GM23338 (cell line): Measurements from ENCODE around the gene NAALADL2. TPM values are rescaled to one million over a fixed set of nuclear protein-coding genes. Genes with fewer than 3 reads are reported as not detected.

Experiments used
- ATAC-seq: fragments of 200-7000 bp; cut with Tn5 transposase; 3 replicates; pipeline ENCODE4 v1.9.1; 2020
- DNase-seq: peaks from one replicate; pipeline ENCODE4 v3.0.0-alpha.2; 2015; ENCODE audit warnings: low spot score
- H2AFZ ChIP-seq: fragments of 200-600 bp; sonication (generic); 2 replicates; pipeline ENCODE4 v1.8.0; 2016; ENCODE audit warnings: antibody characterized with exemption, mild to moderate bottlenecking, moderate library complexity
- H3F3A ChIP-seq: fragments of 200-600 bp; sonication (generic); replicated peaks from 2 replicates; pipeline ENCODE4 v1.8.0; 2017; ENCODE audit warnings: antibody characterized with exemption, mixed run types, low read depth
- H3K27ac ChIP-seq: fragments of 200-600 bp; sonication (generic); 2 replicates; pipeline ENCODE4 v1.6.1; 2016; ENCODE audit warnings: low read depth
- H3K27me3 ChIP-seq: fragments of 200-600 bp; sonication (generic); 2 replicates; pipeline ENCODE4 v1.8.0; 2016; ENCODE audit warnings: mild to moderate bottlenecking, mixed run types, moderate library complexity; ENCODE audit not compliant: insufficient read depth
- H3K36me3 ChIP-seq: fragments of 200-600 bp; sonication (generic); 2 replicates; pipeline ENCODE4 v1.8.0; 2016; ENCODE audit warnings: mild to moderate bottlenecking; ENCODE audit not compliant: insufficient read depth
- H3K4me1 ChIP-seq: fragments of 200-600 bp; sonication (generic); 2 replicates; pipeline ENCODE4 v1.8.0; 2016; ENCODE audit warnings: mild to moderate bottlenecking, moderate library complexity; ENCODE audit not compliant: insufficient read depth
- H3K4me2 ChIP-seq: fragments of 200-600 bp; sonication (generic); 2 replicates; pipeline ENCODE4 v1.7.1; 2017; ENCODE audit warnings: mixed run types
- H3K4me3 ChIP-seq: fragments of 200-600 bp; sonication (generic); 2 replicates; pipeline ENCODE4 v1.6.1; 2016; ENCODE audit warnings: mixed run types
- H3K79me2 ChIP-seq: fragments of 200-600 bp; sonication (generic); replicated peaks from 2 replicates; pipeline ENCODE4 v1.8.0; 2017; ENCODE audit warnings: mild to moderate bottlenecking; ENCODE audit not compliant: insufficient read depth
- H3K9me2 ChIP-seq: fragments of 200-600 bp; sonication (generic); 2 replicates; pipeline ENCODE4 v1.8.0; 2017; ENCODE audit not compliant: insufficient read depth
- H4K20me1 ChIP-seq: fragments of 200-600 bp; sonication (generic); replicated peaks from 2 replicates; pipeline ENCODE4 v1.8.0; 2017; ENCODE audit warnings: mild to moderate bottlenecking; ENCODE audit not compliant: insufficient read depth
- H3K27ac Mint-ChIP-seq: 2 replicates; pipeline ENCODE4 v1.8.0; 2020; ENCODE audit warnings: inconsistent platforms, mild to moderate bottlenecking, moderate library complexity, mixed read lengths
- H3K27me3 Mint-ChIP-seq: 3 replicates; pipeline ENCODE4 v1.8.0; 2022; ENCODE audit warnings: low read depth, mild to moderate bottlenecking, moderate library complexity, mixed read lengths, inconsistent platforms; ENCODE audit not compliant: insufficient read depth, poor library complexity
- H3K36me3 Mint-ChIP-seq: 3 replicates; pipeline ENCODE4 v1.8.0; 2021; ENCODE audit warnings: low read depth, mild to moderate bottlenecking, inconsistent platforms, moderate library complexity, mixed read lengths
- H3K4me1 Mint-ChIP-seq: 3 replicates; pipeline ENCODE4 v1.8.0; 2020; ENCODE audit warnings: mild to moderate bottlenecking, inconsistent platforms, mixed read lengths
- H3K4me3 Mint-ChIP-seq: 3 replicates; pipeline ENCODE4 v1.8.0; 2021; ENCODE audit warnings: moderate library complexity, mild to moderate bottlenecking, inconsistent platforms, mixed read lengths
- H3K9me3 Mint-ChIP-seq: 3 replicates; pipeline ENCODE4 v1.8.0; 2020; ENCODE audit warnings: moderate library complexity, mild to moderate bottlenecking, inconsistent platforms, mixed read lengths
- CREB1 ChIP-seq: fragments of 250-450 bp; sonication (Bioruptor Pico); IDR thresholded peaks from 2 replicates; pipeline ENCODE4 v1.5.0; 2020; ENCODE audit warnings: low read depth, mild to moderate bottlenecking, moderate library complexity
- EZH2 ChIP-seq: fragments of 200-600 bp; sonication (generic); IDR thresholded peaks from one replicate; pipeline ENCODE4 v1.8.0; 2017; ENCODE audit warnings: antibody characterized with exemption, mild to moderate bottlenecking, low read depth; ENCODE audit not compliant: unreplicated experiment
- EZH2phosphoT487 ChIP-seq: fragments of 200-600 bp; sonication (generic); IDR thresholded peaks from one replicate; pipeline ENCODE4 v1.8.1; 2018; ENCODE audit warnings: antibody characterized with exemption; ENCODE audit not compliant: unreplicated experiment
- NANOG ChIP-seq: IDR thresholded peaks from 2 replicates; pipeline ENCODE4 v1.6.1; 2016; ENCODE audit warnings: antibody characterized with exemption, borderline replicate concordance
- POLR2AphosphoS5 ChIP-seq: IDR thresholded peaks from 2 replicates; pipeline ENCODE4 v1.6.1; 2016; ENCODE audit warnings: antibody characterized with exemption, low read depth
- ZNF331 ChIP-seq: fragments of 250-450 bp; sonication (Bioruptor Pico); IDR thresholded peaks from 2 replicates; pipeline ENCODE4 v1.5.0; 2020; ENCODE audit warnings: low read depth, mild to moderate bottlenecking, moderate library complexity
- polyA plus RNA-seq: library from polyadenylated mRNA; unstranded; fragments of >200 nt; fragmentation: Nextera tagmentation; extraction: Ambion mirVana; gene quantifications from 2 replicates; pipeline ENCODE4 v1.2.1, GENCODE V29; 2016
- total RNA-seq: library from RNA; depleted of rRNA; stranded (reverse); fragments of >200 nt; shearing (Covaris generic); gene quantifications from 2 replicates; pipeline ENCODE4 v1.2.3, GENCODE V29; 2014
- TF ChIP-seq, protein P1 (sequence below): fragments of 250-450 bp; sonication (Bioruptor Pico); IDR thresholded peaks from 2 replicates; pipeline ENCODE4 v1.5.0; 2020; ENCODE audit warnings: mild to moderate bottlenecking, moderate library complexity
- TF ChIP-seq, protein P2 (sequence below): IDR thresholded peaks from 2 replicates; pipeline ENCODE4 v1.6.1; 2016; ENCODE audit warnings: antibody characterized with exemption
- TF ChIP-seq, protein P3 (sequence below): IDR thresholded peaks from one replicate; pipeline ENCODE4 v1.6.1; 2018; ENCODE audit warnings: antibody characterized with exemption; ENCODE audit not compliant: unreplicated experiment
- TF ChIP-seq, protein P4 (sequence below), 2 experiments: fragments of 200-600 bp in 1 of 2; sonication (generic) in 1 of 2; conservative IDR thresholded peaks; 2 replicates each; pipeline versions ENCODE4 v1.5.1 to v1.6.1; 2016 to 2017; ENCODE audit warnings: antibody characterized with exemption in 2 of 2, low read depth in 2 of 2, mild to moderate bottlenecking in 2 of 2, moderate library complexity in 1 of 2

NAALADL2 gene
- total and polyA plus RNA-seq, 2 experiments from 2014 or later = 1.6 to 2.6 TPM

DNA sequence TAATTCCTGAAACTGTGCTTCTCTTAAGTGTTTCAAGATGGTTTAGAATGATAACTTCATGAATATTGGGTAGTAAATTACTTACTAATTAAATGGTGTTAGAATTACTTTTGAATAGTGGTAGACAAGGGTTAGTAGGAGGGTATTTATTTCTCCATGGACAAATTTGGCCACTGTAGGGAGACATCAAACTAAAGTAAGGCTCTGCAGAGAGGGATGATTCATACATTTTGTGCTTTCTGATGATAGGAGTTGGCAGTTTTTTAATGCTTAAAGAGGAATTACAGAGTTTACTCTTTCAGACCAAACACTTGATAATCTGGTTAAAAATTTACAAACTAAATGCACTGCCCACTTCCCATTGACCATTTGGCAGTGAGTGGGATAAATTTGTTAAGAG lies 127.6 kb downstream of the NAALADL2 start:
- ATAC-seq (no peak), DNase-seq (no peak)
- Mint-ChIP-seq H3K4me3 (no peak overlapping the region), H3K27ac (no peak overlapping the region), H3K27me3 (no peaks in the 10 kb centered on the region), H3K4me1 (no peaks in the 10 kb centered on the region), H3K36me3 (no peaks in the 10 kb centered on the region), H3K9me3 (no peaks in the 10 kb centered on the region; the same call in 2 of the 3 replicates)
- no peak overlapping the region for H3K4me2 ChIP-seq
- H3K79me2 ChIP-seq = no peaks in the 10 kb centered on the region
- H3K9me2 ChIP-seq = no peaks in the 10 kb centered on the region
- no peak overlapping the region for H3K27ac ChIP-seq
- H2AFZ ChIP-seq = no peak overlapping the region
- no peaks in the 10 kb centered on the region for H3F3A ChIP-seq
- no peaks in the 10 kb centered on the region for H3K36me3 ChIP-seq
- no peaks in the 10 kb centered on the region for H3K27me3 ChIP-seq
- no peaks in the 10 kb centered on the region for H3K4me1 ChIP-seq
- TF ChIP-seq, protein P1, sequence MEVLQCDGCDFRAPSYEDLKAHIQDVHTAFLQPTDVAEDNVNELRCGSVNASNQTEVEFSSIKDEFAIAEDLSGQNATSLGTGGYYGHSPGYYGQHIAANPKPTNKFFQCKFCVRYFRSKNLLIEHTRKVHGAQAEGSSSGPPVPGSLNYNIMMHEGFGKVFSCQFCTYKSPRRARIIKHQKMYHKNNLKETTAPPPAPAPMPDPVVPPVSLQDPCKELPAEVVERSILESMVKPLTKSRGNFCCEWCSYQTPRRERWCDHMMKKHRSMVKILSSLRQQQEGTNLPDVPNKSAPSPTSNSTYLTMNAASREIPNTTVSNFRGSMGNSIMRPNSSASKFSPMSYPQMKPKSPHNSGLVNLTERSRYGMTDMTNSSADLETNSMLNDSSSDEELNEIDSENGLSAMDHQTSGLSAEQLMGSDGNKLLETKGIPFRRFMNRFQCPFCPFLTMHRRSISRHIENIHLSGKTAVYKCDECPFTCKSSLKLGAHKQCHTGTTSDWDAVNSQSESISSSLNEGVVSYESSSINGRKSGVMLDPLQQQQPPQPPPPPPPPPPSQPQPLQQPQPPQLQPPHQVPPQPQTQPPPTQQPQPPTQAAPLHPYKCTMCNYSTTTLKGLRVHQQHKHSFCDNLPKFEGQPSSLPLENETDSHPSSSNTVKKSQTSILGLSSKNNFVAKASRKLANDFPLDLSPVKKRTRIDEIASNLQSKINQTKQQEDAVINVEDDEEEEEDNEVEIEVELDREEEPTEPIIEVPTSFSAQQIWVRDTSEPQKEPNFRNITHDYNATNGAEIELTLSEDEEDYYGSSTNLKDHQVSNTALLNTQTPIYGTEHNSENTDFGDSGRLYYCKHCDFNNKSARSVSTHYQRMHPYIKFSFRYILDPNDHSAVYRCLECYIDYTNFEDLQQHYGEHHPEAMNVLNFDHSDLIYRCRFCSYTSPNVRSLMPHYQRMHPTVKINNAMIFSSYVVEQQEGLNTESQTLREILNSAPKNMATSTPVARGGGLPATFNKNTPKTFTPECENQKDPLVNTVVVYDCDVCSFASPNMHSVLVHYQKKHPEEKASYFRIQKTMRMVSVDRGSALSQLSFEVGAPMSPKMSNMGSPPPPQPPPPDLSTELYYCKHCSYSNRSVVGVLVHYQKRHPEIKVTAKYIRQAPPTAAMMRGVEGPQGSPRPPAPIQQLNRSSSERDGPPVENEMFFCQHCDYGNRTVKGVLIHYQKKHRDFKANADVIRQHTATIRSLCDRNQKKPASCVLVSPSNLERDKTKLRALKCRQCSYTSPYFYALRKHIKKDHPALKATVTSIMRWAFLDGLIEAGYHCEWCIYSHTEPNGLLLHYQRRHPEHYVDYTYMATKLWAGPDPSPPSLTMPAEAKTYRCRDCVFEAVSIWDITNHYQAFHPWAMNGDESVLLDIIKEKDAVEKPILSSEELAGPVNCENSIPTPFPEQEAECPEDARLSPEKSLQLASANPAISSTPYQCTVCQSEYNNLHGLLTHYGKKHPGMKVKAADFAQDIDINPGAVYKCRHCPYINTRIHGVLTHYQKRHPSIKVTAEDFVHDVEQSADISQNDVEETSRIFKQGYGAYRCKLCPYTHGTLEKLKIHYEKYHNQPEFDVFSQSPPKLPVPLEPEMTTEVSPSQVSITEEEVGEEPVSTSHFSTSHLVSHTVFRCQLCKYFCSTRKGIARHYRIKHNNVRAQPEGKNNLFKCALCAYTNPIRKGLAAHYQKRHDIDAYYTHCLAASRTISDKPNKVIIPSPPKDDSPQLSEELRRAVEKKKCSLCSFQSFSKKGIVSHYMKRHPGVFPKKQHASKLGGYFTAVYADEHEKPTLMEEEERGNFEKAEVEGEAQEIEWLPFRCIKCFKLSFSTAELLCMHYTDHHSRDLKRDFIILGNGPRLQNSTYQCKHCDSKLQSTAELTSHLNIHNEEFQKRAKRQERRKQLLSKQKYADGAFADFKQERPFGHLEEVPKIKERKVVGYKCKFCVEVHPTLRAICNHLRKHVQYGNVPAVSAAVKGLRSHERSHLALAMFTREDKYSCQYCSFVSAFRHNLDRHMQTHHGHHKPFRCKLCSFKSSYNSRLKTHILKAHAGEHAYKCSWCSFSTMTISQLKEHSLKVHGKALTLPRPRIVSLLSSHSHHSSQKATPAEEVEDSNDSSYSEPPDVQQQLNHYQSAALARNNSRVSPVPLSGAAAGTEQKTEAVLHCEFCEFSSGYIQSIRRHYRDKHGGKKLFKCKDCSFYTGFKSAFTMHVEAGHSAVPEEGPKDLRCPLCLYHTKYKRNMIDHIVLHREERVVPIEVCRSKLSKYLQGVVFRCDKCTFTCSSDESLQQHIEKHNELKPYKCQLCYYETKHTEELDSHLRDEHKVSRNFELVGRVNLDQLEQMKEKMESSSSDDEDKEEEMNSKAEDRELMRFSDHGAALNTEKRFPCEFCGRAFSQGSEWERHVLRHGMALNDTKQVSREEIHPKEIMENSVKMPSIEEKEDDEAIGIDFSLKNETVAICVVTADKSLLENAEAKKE (CRISPR knock-in tag) = no peak
- TF ChIP-seq EZH2phosphoT487 (no peak), ZNF331 (CRISPR knock-in tag) (no peak), CREB1 (CRISPR knock-in tag) (no peak), EZH2 (no peak), NANOG (no peak), POLR2AphosphoS5 (no peak)
- TF ChIP-seq, protein P2, sequence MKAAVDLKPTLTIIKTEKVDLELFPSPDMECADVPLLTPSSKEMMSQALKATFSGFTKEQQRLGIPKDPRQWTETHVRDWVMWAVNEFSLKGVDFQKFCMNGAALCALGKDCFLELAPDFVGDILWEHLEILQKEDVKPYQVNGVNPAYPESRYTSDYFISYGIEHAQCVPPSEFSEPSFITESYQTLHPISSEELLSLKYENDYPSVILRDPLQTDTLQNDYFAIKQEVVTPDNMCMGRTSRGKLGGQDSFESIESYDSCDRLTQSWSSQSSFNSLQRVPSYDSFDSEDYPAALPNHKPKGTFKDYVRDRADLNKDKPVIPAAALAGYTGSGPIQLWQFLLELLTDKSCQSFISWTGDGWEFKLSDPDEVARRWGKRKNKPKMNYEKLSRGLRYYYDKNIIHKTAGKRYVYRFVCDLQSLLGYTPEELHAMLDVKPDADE = no peak
- TF ChIP-seq, protein P3, sequence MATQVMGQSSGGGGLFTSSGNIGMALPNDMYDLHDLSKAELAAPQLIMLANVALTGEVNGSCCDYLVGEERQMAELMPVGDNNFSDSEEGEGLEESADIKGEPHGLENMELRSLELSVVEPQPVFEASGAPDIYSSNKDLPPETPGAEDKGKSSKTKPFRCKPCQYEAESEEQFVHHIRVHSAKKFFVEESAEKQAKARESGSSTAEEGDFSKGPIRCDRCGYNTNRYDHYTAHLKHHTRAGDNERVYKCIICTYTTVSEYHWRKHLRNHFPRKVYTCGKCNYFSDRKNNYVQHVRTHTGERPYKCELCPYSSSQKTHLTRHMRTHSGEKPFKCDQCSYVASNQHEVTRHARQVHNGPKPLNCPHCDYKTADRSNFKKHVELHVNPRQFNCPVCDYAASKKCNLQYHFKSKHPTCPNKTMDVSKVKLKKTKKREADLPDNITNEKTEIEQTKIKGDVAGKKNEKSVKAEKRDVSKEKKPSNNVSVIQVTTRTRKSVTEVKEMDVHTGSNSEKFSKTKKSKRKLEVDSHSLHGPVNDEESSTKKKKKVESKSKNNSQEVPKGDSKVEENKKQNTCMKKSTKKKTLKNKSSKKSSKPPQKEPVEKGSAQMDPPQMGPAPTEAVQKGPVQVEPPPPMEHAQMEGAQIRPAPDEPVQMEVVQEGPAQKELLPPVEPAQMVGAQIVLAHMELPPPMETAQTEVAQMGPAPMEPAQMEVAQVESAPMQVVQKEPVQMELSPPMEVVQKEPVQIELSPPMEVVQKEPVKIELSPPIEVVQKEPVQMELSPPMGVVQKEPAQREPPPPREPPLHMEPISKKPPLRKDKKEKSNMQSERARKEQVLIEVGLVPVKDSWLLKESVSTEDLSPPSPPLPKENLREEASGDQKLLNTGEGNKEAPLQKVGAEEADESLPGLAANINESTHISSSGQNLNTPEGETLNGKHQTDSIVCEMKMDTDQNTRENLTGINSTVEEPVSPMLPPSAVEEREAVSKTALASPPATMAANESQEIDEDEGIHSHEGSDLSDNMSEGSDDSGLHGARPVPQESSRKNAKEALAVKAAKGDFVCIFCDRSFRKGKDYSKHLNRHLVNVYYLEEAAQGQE = no peak
- TF ChIP-seq, protein P4, sequence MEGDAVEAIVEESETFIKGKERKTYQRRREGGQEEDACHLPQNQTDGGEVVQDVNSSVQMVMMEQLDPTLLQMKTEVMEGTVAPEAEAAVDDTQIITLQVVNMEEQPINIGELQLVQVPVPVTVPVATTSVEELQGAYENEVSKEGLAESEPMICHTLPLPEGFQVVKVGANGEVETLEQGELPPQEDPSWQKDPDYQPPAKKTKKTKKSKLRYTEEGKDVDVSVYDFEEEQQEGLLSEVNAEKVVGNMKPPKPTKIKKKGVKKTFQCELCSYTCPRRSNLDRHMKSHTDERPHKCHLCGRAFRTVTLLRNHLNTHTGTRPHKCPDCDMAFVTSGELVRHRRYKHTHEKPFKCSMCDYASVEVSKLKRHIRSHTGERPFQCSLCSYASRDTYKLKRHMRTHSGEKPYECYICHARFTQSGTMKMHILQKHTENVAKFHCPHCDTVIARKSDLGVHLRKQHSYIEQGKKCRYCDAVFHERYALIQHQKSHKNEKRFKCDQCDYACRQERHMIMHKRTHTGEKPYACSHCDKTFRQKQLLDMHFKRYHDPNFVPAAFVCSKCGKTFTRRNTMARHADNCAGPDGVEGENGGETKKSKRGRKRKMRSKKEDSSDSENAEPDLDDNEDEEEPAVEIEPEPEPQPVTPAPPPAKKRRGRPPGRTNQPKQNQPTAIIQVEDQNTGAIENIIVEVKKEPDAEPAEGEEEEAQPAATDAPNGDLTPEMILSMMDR (conservative IDR thresholded peaks at IDR 0.05; ENCODE audit: low read depth in 2 of 2) = no peak
- no peaks in the 10 kb centered on the region for H4K20me1 ChIP-seq
- H3K4me3 ChIP-seq = no peak overlapping the region
